Activated naive CD4-positive, alpha-beta T cell treated with anti-CD3 and anti-CD28 coated beads, Interleukin-2, amount 50 U/mL, for 72 hours (primary cell): ENCODE data around the gene CST9L. TPM values are rescaled to one million over a fixed set of nuclear protein-coding genes. Genes with fewer than 3 reads are reported as not detected.
"Not testable (repeated sequence)": the region's sequence is repeated elsewhere in the genome, so short reads cannot be mapped to it uniquely, and the experiment has no call there.

Experiments used
- ATAC-seq, 2 donors: fragments of 150-1000 bp; cut with Tn5 transposase; 2 replicates each; pipeline ENCODE4 v1.10.0; 2021; ENCODE audit warnings: mild to moderate bottlenecking in 2 of 2, moderate library complexity in 2 of 2
- DNase-seq, 2 donors: peaks; one replicate each; pipeline ENCODE4 v3.0.0; 2021 to 2022; ENCODE audit warnings: low spot score in 2 of 2
- H3K27ac Mint-ChIP-seq, 2 donors: one replicate each; pipeline ENCODE4 v1.8.0; 2022; ENCODE audit warnings: mild to moderate bottlenecking in 2 of 2, mixed read lengths in 2 of 2
- H3K36me3 Mint-ChIP-seq, 2 donors: one replicate each; pipeline ENCODE4 v1.8.0; 2022; ENCODE audit warnings: mixed read lengths in 2 of 2
- H3K9me3 Mint-ChIP-seq, 2 donors: one replicate each; pipeline ENCODE4 v1.8.0; 2022; ENCODE audit warnings: mixed read lengths in 2 of 2
- total RNA-seq, 2 donors: library from RNA; stranded (reverse); gene quantifications; one replicate each; pipeline ENCODE4 v1.2.3, GENCODE V29; 2022

CST9L gene
- total RNA-seq, 2 donors from 2014 or later: not detected

- no peak for ATAC-seq
- Mint-ChIP-seq H3K36me3 (no peaks in the 10 kb centered on the region), H3K27ac (no peak overlapping the region), H3K9me3 (no peaks in the 10 kb centered on the region)
- DNase-seq: no peak
Observed at GRCh38 chr20:23595941-23596340, 27.7 kb upstream of the CST9L start.

DNA sequence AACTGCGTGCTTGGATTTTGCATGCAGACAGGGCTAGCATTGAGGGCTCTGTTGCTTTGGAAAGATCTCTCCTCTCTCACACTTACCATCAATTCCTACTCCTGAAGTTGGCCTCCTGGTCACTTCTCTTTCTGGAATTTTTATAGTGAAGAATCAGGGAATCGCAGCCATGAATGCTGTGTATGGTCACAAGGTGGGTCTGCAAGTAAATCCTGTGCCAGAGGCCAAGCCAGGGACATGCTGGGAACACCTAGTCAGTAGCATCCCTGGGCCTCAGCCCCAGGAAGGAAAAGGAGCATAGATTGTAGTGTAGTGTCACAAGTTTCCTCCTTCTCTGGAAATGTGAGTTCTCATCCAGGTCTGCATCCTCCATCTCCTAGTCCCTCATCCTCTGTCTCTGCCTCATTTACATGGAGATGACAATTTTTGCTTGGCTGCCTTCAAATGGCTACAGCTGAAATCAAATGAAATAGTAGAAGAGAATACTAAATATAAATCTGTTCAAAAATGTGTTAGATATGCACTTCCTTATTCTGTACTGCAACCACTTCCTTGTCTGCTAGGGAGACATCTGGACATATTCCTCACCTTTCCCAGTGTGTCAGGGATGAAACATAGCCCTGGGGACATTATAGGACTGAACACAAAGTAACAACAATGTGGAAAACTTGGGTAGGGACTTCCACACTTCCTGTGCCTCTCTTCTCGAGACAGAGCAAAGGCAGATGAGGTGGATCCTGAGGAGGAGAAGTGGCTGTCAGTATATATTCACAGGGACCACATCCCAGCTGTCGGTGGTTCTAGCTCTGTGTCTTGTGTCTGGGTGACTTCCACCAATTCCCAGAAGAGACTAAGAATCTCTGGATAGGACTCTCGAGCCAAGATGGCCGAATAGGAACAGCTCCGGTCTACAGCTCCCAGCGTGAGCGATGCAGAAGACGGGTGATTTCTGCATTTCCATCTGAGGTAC, 20.4 kb upstream of the CST9L start:
- Mint-ChIP-seq H3K9me3 (no peaks in the 10 kb centered on the region), H3K36me3 (no peaks in the 10 kb centered on the region), H3K27ac (no peak overlapping the region)
- ATAC-seq (no peak), DNase-seq (no peak)

DNA sequence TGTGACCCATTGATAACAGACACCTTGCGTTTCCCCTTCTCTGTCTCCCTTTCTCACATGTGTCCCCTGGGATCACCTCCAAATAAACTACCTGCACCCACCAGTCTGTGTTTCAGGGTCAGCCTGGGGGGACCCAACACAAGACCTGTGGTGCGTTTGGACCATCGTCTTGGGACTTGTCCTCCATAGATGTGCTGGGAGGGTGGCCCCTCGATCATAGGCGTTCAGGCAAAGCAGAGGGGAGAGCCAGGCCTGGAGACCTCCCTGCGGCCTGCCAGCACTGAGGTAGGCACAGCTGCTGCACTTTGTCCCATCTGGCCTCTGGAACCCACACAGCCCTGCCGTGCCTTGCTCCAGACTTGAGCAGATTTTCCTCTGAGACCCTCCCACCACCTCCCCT, 19.3 kb upstream of the CST9L start:
- ATAC-seq (no peak), DNase-seq (no peak)
- Mint-ChIP-seq H3K36me3 (no peaks in the 10 kb centered on the region), H3K9me3 (no peaks in the 10 kb centered on the region), H3K27ac (no peak overlapping the region)

- no peaks in the 10 kb centered on the region for H3K9me3 Mint-ChIP-seq
- no peak for DNase-seq
- H3K27ac Mint-ChIP-seq: no peak overlapping the region
- no peaks in the 10 kb centered on the region for H3K36me3 Mint-ChIP-seq
- ATAC-seq: no peak
Observed at GRCh38 chr20:23586735-23587525, 18.6 kb upstream of the CST9L start.

- no peaks in the 10 kb centered on the region for H3K36me3 Mint-ChIP-seq
- ATAC-seq: no peak
- peaks cover 0 to 3% of the 10 kb centered on the region in 2 donors for H3K9me3 Mint-ChIP-seq
- no peak for DNase-seq
- no peak overlapping the region for H3K27ac Mint-ChIP-seq
Observed at GRCh38 chr20:23585808-23586734, 17.8 kb upstream of the CST9L start.

GRCh38 chr20:23585449-23585807, 17.1 kb upstream of the CST9L start:
- DNase-seq (no peak), ATAC-seq (no peak)
- Mint-ChIP-seq H3K9me3 (peaks cover 0 to 4% of the 10 kb centered on the region in 2 donors), H3K27ac (no peak overlapping the region), H3K36me3 (no peaks in the 10 kb centered on the region)

- no peak overlapping the region for H3K27ac Mint-ChIP-seq
- peaks cover 0 to 4% of the 10 kb centered on the region in 2 donors for H3K9me3 Mint-ChIP-seq
- no peaks in the 10 kb centered on the region for H3K36me3 Mint-ChIP-seq
- DNase-seq (no peak), ATAC-seq (no peak)
Observed at GRCh38 chr20:23584434-23585199, 16.3 kb upstream of the CST9L start.

GRCh38 chr20:23583526-23583925, 15.2 kb upstream of the CST9L start:
- no peak for ATAC-seq
- DNase-seq: no peak
- Mint-ChIP-seq H3K9me3 (peaks cover 0 to 4% of the 10 kb centered on the region in 2 donors), H3K27ac (no peak overlapping the region), H3K36me3 (no peaks in the 10 kb centered on the region)

DNA sequence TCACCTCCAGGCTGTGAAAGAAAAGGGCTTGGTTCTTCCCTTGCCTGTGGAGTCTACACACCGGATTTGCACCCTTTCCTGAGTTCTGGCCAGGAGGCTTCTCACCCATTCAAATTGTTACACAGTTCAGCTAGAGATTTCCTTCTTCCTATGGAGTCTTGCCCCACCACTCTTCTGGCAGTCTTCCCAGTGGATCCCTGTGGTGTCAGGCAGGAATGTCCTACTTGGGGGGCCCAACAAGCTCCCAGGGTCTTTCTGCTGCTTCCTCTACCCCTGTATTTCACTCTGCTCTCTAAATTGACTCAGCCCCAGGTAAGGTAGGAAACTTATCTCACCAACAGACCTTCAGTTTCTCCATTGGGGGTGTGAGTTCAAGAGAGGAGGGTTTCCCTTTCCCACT, 14.0 kb upstream of the CST9L start:
- DNase-seq (no peak), ATAC-seq (no peak)
- Mint-ChIP-seq H3K36me3 (no peaks in the 10 kb centered on the region), H3K27ac (no peak overlapping the region), H3K9me3 (peaks cover 0 to 4% of the 10 kb centered on the region in 2 donors)

DNA sequence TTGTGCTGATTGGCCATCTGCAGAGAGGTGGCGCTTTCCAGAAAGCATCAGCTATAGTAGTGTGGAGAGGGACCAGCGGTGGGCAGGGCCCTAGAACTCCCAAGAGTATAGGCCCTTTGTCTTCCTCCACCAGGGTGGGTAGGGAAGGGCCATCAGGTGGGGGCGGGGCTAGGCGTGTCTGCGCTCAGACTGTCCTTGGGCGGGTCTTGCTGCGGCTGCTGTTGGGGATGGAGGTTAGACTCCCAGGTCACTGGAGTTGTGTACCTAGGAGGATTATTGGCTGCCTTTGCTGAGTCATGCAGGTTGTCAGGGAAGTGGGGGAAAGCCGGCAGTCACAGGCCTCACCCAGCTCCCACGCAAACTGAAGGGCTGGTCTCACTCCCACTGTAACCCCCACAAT, 13.5 kb upstream of the CST9L start:
- not testable (repeated sequence) for DNase-seq, H3K27ac Mint-ChIP-seq, ATAC-seq, H3K36me3 Mint-ChIP-seq, H3K9me3 Mint-ChIP-seq

GRCh38 chr20:23574977-23575376, 6.7 kb upstream of the CST9L start:
- ATAC-seq: no peak
- Mint-ChIP-seq H3K9me3 (no peaks in the 10 kb centered on the region), H3K27ac (no peak overlapping the region), H3K36me3 (no peaks in the 10 kb centered on the region)
- DNase-seq: no peak

- ATAC-seq (no peak), DNase-seq (no peak)
- H3K9me3 Mint-ChIP-seq: no peaks in the 10 kb centered on the region
- H3K27ac Mint-ChIP-seq: no peak overlapping the region
- H3K36me3 Mint-ChIP-seq: no peaks in the 10 kb centered on the region
Observed at GRCh38 chr20:23570178-23570760, 2.0 kb upstream of the CST9L start.

DNA sequence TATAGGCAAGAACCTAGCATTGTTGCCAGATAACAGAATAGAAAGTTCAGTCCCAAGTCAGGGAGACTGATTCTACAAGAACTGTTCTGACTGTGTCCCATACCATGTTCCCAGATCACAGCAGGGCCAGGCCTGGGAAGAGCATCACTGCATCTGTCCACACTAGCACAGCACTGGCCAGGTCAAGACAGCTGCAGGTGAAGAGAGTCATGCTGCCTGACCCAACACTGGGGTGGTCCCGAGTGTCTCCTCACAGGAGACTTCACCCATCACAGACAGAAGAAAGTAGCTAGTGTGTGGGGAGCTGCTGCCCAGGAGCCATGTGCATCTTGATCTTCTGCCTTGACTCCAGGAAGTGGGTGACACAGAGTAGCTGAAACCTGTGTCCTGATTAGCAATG, 1.3 kb upstream of the CST9L start:
- DNase-seq (no peak), ATAC-seq (no peak)
- no peak overlapping the region for H3K27ac Mint-ChIP-seq
- H3K9me3 Mint-ChIP-seq: no peaks in the 10 kb centered on the region
- no peaks in the 10 kb centered on the region for H3K36me3 Mint-ChIP-seq

DNA sequence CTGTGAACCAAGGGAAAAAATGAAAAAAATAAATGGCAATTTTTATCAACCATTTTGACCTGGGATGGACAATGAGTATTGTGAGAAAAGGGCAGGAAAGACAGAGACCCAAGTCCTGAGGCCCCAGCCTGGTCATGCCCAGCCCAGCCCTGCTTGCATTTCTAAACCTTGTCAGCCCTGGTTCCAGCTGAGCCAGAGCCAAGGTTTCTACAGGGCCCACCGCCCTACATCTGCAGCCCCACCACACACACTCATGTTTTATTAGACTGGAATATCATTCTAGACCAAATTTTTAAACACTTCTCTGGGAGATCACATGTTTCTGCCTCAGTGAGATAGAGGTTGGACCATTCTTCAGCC, 667 bp upstream of the CST9L start:
- no peak for DNase-seq
- no peak for ATAC-seq
- H3K9me3 Mint-ChIP-seq: no peaks in the 10 kb centered on the region
- H3K36me3 Mint-ChIP-seq: no peaks in the 10 kb centered on the region
- H3K27ac Mint-ChIP-seq: no peak overlapping the region

- Mint-ChIP-seq H3K27ac (no peak overlapping the region), H3K9me3 (peaks cover 7 to 14% of the 10 kb centered on the region in 2 donors), H3K36me3 (peaks cover 10 to 11% of the 10 kb centered on the region in 2 donors)
- ATAC-seq (no peak), DNase-seq (no peak)
Observed at GRCh38 chr20:23566199-23566932, 1.9 kb downstream of the CST9L start.
